ENCODE data around the gene AVPR2. TPM values are rescaled to one million over a fixed set of nuclear protein-coding genes. Genes with fewer than 3 reads are reported as not detected.
A peak's percentile ranks its signal among the peaks of the same experiment; 100 is the strongest.

Gene AVPR2
- total and polyA plus RNA-seq, 9 of the 15 experiments (the other 6 are each of a cell fraction or from before 2014, with no cell fraction given): not detected

GRCh38 chrX:153925739-153926551, 21.5 kb downstream of the AVPR2 start, which contains the start of gene ARHGAP4 (continued):
- TF ChIP-seq ZNF398 (CRISPR knock-in tag; IDR thresholded peaks at IDR 0.05) (no peak), ZNF717 (CRISPR knock-in tag; IDR thresholded peaks at IDR 0.05) (0 out of 2 replicates have a peak, but pooled peaks have one; percentile 43), HDAC3 (IDR thresholded peaks at IDR 0.05; ENCODE audit: borderline replicate concordance, partially characterized antibody) (no peak), FOS (IDR thresholded peaks at IDR 0.05; ENCODE audit: extremely low read depth, insufficient read length) (no peak), SRSF1 (IDR thresholded peaks at IDR 0.05; ENCODE audit: low read depth, low read length) (no peak), SRF (CRISPR knock-in tag; IDR thresholded peaks at IDR 0.05) (no peak), CAMTA2 (CRISPR knock-in tag; conservative IDR thresholded peaks at IDR 0.05) (no peak), CBX1 (IDR thresholded peaks at IDR 0.05; ENCODE audit: low read depth) (peak; percentile 99), ZNF785 (CRISPR knock-in tag; IDR thresholded peaks at IDR 0.05) (no peak), ZNF780A (CRISPR knock-in tag; IDR thresholded peaks at IDR 0.05) (no peak), TAF1 (IDR thresholded peaks at IDR 0.05; ENCODE audit: control insufficient read depth, extremely low read depth, insufficient read depth, low read length, severe bottlenecking) (no peak), NFYB (IDR thresholded peaks at IDR 0.05; ENCODE audit: extremely low read depth, insufficient read length) (no peak), FOXP4 (CRISPR knock-in tag; IDR thresholded peaks at IDR 0.05; ENCODE audit: borderline replicate concordance) (no peak), ZNF668 (CRISPR knock-in tag; IDR thresholded peaks at IDR 0.05) (peak; percentile 7; the same call in 1 of the 2 replicates), ZNF586 (CRISPR knock-in tag; conservative IDR thresholded peaks at IDR 0.05) (0 out of 2 replicates have a peak, but pooled peaks have one; percentile 41), ELF4 (CRISPR knock-in tag; IDR thresholded peaks at IDR 0.05) (no peak), NR2C1 (IDR thresholded peaks at IDR 0.05) (peak; percentile 57), NR2C1 (tag; IDR thresholded peaks at IDR 0.05) (peak; percentile 72), BMI1 (IDR thresholded peaks at IDR 0.05; ENCODE audit: low read length) (no peak), MTA3 (IDR thresholded peaks at IDR 0.05; ENCODE audit: borderline replicate concordance) (peak; percentile 38; the same call in 1 of the 2 replicates), NKRF (IDR thresholded peaks at IDR 0.05; ENCODE audit: borderline replicate concordance) (no peak), ZNF224 (CRISPR knock-in tag; IDR thresholded peaks at IDR 0.05) (no peak), L3MBTL2 (IDR thresholded peaks at IDR 0.05) (peak; percentile 96), ASH1L (IDR thresholded peaks at IDR 0.05; ENCODE audit: borderline replicate concordance, low read depth, partially characterized antibody) (no peak)

All from K562 (cell line).